Stimulated activated CD8-positive, alpha-beta memory T cell treated with anti-CD3 and anti-CD28 coated beads, Interleukin-4, amount 100 ng/mL, for 4 hours (primary cell): Measurements from ENCODE around the gene CARD6.
"Not testable (repeated sequence)": the region's sequence is repeated elsewhere in the genome, so short reads cannot be mapped to it uniquely, and the experiment has no call there.

ENCODE experiments used
- DNase-seq, 2 donors: peaks; one replicate each; pipeline ENCODE4 v3.0.0-alpha.2; 2020; ENCODE audit warnings: low read depth in 2 of 2, low spot score in 1 of 2

Gene CARD6, protein sequence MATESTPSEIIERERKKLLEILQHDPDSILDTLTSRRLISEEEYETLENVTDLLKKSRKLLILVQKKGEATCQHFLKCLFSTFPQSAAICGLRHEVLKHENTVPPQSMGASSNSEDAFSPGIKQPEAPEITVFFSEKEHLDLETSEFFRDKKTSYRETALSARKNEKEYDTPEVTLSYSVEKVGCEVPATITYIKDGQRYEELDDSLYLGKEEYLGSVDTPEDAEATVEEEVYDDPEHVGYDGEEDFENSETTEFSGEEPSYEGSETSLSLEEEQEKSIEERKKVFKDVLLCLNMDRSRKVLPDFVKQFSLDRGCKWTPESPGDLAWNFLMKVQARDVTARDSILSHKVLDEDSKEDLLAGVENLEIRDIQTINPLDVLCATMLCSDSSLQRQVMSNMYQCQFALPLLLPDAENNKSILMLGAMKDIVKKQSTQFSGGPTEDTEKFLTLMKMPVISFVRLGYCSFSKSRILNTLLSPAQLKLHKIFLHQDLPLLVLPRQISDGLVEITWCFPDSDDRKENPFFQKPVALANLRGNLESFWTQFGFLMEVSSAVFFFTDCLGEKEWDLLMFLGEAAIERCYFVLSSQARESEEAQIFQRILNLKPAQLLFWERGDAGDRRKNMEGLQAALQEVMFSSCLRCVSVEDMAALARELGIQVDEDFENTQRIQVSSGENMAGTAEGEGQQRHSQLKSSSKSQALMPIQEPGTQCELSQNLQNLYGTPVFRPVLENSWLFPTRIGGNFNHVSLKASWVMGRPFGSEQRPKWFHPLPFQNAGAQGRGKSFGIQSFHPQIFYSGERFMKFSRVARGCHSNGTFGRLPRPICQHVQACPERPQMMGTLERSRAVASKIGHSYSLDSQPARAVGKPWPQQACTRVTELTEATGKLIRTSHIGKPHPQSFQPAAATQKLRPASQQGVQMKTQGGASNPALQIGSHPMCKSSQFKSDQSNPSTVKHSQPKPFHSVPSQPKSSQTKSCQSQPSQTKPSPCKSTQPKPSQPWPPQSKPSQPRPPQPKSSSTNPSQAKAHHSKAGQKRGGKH

DNA sequence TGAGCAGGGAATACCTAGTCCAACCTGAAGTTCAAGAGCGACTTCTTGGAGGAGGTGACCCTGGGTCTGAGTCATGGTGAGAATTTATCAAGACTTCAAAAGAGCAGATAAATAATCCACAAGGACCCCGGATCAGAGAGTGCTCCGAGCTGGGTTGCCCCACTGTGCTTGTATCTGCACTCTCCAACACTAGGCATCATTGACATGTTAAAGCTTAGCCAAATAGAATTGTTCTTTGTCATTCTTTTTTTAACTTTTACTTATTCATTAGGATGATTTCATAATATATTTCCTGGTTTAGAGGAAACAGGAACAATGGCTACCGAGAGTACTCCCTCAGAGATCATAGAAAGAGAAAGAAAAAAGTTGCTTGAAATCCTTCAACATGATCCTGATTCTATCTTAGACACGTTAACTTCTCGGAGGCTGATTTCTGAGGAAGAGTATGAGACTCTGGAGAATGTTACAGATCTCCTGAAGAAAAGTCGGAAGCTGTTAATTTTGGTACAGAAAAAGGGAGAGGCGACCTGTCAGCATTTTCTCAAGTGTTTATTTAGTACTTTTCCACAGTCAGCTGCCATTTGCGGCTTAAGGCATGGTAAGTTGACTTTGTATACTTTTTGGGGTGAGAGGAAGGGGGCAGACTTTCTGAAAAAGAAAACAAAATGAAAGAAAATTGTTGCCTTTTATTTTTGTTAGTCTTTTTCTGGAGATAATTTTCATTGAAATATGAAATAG lies at the start of gene CARD6:
Gene CARD6 (plus strand): TSS at position 300 of the 738 bp plus-strand sequence. CDS start 16 bp downstream, at position 316.
- DNase-seq, result no peak

DNA sequence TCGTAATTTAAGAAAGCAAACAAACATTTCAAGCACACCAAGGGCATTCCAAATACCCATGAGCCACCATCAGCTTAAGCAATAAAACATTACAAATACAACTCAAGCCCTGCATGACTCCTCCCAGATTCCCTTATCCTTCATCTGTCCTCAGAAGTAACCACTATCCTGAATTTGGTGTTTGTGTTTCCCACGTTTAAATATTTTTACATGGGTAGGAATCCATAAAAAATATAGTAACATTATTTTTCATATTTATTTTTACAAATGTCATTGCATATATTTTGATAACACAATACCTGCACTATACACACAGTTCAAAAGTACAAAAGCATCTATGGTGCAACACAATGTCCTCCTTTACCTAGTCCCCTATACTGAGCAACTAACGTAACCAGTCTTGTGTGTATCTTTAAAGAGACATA lies 49.4 kb upstream of the CARD6 start:
- DNase-seq, result no peak

DNA sequence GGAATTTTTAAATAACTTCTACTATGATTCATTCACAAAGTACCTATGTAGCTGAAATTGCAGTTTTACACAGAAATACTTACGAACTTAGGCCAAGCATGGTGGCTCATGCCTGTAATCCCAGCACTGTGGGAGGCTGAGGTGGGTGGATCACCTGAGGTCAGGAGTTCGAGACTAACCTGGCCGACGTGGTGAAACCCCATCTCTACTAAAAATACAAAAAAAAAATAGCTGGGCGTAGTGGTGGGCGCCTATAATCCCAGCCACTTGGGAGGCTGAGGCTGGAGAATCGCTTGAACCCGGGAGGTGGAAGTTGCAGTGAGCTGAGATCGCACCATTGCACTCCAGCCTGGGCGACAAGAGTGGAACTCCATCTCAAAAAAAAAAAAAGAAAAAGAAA lies 48.5 kb upstream of the CARD6 start:
- not testable (repeated sequence) for DNase-seq

DNA sequence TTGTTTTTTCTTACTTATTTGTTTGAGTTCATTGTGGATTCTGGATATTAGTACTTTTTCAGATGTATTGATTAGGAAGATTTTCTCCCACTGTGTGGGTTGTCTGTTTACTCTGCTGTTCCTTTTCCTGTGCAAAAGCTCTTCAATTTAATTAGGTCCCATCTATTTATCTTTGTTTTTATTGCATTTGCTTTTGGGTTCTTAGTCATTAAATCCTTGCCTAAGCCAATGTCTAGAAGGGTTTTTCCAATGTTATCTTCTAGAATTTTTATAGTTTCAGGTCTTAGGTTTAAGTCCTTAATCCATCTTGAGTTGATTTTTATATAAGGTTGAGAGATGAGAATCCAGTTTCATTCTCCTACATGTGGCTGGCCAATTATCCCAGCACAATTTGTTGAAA lies 46.8 kb upstream of the CARD6 start:
- DNase-seq, result not testable (repeated sequence)

DNA sequence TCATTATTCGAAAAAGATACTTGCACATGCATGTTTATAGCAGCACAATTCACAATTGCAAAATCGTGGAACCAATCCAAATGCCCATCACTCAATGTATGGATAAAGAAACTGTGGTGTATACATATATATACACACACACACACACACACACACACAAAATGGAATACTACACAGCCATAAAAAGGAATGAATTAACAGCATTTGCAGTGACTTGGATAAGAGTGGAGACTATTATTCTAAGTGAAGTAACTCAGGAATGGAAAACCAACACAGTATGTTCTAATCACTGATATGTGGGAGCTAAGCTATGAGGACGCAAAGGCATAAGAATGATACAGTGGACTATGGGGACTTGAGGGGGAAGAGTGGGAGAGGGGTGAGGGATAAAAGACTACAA lies 46.3 kb upstream of the CARD6 start:
- DNase-seq, result not testable (repeated sequence)

DNA sequence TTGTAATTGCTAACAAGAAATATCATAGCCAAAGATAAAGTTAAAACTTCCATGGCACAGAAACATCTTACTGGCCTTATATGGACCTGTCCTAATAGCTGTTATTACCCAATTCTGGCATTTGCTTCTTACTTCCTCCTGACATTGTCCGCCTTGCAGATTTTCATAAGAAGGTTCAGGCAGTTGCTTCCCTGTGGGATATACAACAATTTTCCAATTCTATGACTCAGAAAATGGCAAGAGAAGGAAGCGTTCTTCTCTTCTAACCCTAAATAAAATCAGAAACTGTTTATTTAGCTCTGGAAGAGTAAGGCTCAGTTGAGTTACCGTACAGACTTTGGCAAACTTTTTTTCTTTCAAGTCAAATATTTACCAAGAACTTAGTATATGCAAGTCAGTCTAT lies 44.7 kb upstream of the CARD6 start:
- no peak for DNase-seq

DNA sequence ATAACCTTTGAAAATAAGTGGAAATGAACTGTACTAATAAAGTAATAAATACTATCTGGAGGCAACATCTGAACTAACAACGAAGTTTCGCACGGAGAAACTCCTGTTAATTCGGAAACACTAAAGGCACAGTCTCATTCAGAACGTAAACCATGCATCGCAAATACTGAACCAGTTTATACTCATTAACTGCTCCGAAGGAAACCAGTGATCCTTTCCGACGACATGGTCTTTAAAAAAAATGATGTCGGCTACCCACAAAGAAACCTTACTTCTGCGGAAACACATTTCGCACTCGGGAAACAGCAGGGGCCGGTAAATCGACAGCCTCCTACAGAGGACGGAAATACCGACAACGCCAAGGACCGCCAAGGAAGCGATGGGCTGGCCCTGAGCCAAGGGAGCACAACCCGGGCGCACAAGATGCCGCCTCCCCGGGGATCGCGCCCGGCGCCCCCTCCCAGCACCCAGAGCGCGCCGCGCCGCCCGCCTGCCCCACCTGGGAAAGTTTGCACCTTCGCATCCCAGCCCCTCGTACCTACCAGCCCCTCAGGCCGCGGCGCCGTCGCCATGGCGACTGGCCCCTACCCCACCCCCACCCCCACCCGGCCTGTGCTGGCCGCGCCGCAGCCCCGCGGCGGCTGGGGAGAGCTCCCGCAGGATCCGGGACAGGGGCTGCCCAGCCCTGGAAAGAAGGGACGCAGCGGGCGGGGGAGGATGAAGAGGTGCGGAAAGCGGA lies 43.7 kb upstream of the CARD6 start:
- DNase-seq, result peak; percentile 30 to 61

DNA sequence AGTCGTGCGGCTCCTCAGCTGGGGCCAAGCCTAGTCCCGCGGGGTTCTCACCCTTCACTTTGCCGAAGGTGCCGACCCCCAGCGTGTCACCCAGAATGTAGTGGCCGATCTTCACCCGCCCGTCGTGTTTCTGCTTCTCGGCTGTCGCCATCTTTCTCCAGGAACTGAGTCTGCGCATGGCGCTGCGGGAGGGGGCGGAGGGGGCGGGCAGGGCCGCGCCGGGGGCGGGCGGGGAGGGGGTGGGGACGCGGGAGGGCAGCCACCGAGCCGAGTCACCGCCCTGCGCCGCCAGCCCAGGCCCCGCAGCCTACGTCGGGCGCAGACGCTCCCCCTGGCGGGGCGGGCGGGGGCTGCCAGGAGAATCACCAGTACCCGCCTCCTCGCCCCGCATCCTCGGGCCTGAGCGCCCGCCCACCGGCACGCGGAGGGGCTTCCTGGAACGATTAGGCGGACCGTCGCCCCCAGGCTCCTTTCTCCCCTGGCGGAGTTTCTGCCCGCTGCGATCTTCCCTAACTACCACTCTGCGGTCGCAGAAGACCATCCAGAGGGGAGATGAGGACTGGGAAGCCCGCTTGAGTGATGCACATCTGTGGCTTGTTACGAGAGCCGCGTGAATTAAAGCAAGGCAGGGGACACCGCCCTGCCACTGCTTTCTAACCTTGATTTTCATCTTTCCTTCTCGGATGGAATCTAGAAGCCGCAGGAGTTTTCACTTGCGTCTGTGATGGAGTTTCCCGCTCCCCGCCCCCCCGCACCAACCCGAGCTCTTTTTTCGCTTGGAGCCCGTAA lies 43.0 kb upstream of the CARD6 start, which contains the start of gene PRKAA1:
Gene PRKAA1 (minus strand): TSS at position 363 of the 789 bp plus-strand sequence. CDS start 185 bp downstream, at position 178.
- peak; percentile 67 to 80 for DNase-seq

DNA sequence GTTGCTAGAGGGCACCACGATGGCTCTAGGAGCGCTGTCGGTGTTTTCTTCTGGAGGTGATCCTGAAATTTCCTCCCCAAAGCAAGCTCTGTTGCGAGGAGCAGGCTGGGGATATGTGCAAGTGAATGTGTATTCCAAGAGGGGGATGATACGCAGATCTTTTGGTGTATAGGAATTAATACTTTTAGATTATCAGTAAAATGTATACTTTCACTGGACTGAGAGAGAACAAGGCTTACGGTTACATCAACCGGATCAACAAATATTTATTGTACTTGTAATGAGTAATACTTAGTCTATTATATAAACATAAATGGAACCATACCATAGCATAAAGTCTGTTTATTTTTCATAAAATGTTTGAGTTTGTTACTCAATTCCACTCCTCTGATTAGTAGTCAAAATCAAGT lies 42.4 kb upstream of the CARD6 start:
- DNase-seq, result no peak

DNA sequence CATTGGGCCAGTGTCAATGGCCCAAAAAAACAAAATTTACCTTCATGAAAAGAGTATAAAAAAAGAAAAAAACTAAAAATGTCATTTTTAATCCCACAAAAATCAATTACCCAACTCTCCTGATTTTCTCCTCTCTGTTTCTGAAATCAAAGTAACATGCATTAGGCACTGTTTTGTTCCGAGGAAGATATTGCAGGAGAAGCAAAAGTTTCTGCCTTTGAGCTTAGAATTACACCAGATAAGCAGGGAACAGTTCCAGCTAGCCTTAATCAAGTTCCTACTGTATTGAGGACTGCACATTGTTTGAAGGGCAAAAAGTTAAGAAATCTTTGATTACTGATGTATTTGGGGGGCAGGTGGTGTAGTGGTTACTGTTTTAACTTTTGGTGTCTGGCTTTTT lies 41.9 kb upstream of the CARD6 start:
- DNase-seq, result no peak

DNA sequence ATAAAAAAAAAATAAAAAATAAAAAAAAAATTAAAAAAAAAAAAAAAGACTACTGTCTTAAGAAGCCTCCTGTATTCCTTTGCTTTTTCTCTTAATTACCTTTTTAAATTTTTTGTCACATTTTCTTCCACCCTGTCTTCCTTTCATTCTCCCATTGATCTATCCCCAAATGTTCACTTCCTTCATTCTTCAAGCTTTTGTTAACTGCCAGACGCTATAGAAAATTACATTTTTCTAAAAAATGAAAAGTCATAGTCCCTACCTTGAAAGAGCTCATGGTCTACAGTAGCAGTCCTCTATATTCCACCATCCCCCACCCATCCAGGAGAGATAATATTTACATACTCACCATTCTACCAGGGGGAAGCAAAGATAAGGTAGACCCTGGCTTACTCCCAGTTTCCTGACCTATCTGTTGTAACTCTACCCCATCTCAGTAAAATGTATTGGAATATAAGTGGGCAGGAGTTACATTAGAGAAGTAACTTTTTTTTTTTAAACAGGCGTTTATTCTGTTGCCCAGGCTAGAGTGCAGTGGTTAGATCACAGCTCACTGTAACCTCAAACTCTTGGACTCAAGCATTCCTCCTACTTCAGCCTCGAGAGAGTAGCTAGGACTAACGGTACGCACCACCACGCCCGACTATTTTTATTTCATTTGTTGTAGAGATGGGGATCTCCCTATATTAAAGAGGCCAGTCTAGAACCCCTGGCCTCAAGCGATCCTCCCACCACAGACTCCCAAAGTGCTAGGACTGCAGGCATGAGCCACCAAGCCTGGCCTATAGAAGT lies 39.2 kb upstream of the CARD6 start:
- DNase-seq, result no peak

DNA sequence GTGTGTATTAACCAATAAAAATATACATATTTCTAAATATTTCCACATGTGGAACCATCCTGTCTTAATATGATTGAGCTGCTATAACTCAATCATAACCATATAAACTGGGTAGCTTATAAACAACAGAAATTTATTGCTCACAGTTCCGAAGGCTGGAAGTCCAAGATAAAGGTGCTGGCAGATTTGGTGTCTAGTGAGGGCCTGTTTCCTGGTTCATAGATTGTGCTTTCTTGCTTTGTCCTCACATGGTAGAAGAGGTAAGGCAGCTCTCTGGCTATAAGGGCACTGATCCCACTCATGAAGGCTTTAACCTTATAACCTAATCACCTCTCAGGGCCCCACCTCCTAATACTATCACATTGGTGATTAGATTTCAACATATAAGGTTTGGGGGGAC lies 29.0 kb upstream of the CARD6 start:
- no peak for DNase-seq

DNA sequence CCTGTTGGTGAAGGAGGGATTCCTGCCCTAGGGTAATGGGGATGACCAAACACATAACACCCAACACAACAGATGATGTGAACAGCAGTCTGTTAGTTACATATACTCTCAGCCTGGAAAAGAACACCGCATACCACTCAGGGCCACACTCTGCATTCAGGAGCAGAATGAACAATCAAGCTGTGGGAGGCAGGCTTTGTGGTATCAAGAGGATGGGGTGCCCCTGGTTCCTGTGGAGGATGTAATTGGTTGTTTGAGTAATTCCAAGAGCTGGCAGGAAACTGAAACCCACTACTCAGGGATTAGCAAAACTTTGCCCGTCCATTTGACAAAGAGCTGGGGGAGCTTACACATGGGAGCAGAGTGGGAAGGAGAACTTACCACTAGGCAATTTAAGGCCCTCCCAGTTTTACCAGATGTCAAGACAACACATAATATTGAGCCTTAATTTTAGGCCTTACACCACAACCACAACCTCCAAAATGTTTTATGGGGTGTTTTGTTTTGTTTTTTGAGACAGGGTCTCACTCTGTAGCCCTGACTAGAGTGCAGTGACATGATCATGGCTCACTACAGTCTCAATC lies 27.4 kb upstream of the CARD6 start:
- no peak for DNase-seq

DNA sequence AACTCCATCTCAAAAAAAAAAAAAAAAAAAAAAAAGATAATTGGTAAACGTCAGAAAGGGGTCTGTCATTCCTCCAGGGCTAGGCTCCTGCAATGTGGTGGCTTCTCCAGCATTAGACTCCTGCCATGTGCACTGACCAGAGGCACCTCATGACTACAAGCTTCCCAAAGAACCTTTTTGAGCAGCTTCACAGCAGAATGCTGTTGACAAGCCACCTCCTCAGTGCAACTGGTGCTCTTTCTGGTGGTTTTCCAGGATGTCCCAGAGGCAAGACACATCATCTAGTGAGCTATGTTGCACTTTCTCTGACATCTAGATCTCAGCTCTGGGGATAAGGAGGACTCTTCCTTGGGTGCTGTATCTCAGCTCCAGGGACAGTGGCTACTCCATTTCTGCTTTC lies 17.7 kb upstream of the CARD6 start:
- DNase-seq, result no peak

DNA sequence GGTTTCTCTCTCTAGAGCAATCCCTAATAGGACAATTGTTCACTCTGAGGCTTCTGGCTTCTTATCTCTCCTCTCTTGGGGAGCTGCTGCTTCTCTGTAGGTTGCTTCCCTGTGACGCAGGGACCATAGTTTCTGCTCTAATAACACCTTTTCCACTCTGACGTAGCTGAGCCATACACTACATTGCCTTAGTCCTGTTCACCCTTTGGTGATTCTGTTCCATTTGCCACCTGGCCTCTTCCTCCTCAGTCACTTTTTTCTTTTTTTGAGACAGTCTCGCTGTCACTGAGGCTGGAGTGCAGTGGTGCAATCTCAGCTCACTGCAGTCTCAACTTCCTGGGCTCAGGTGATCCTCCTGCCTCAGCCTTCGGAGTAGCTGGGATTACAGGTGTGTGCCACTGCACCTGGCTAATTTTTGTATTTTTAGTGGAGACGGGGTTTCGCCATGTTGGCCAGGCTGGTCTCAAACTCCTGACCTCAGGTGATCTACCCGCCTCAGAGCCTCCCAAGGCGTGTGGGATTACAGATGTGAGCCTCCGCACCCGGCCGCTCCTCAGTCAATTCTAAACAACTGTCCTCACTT lies 15.6 kb upstream of the CARD6 start:
- not testable (repeated sequence) for DNase-seq

DNA sequence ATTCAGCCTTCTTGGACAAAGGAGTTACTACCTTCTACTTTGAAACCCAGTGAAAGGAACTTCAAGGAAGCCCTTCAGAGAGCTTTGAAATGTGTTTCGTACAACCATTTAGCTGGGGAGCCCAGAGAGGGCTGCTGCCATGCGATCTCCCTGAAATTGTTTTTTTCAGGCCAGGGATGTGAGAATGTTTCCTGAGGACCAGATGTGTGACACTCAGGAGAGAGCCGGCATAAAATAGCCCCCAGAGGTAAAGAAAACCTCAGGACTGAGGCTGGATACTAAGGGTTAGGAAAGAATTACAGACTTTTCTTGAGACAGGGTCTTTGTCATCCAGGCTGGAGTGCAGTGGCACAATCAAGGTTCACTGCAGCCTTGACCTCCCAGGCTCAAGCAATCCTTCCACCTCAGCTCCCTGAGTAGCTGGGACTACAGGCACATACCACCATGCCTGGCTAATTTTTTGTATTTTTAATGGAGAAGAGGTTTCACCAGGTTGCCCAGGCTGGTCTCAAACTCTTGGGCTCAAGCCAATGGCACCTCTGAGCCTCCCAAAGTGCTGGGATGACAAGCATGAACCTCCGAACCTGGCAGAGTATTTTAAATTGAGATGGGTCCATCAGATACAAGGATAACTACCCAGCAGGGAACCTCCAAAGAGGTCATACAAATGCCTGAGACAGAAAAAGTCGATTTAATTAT lies 14.5 kb upstream of the CARD6 start:
- DNase-seq, result no peak
